M059J (cell line): Measurements from ENCODE around the gene PRSS1. TPM values are rescaled to one million over a fixed set of nuclear protein-coding genes. Genes with fewer than 3 reads are reported as not detected.
"Not testable (repeated sequence)": the region's sequence is repeated elsewhere in the genome, so short reads cannot be mapped to it uniquely, and the experiment has no call there.

Experiments used
- DNase-seq: peaks from one replicate; pipeline ENCODE4 v3.0.0-alpha.2; 2012; ENCODE audit warnings: low read depth
- total RNA-seq: library from RNA; depleted of rRNA; stranded (reverse); fragments of >200 nt; shearing (Covaris generic); gene quantifications from 2 replicates; pipeline ENCODE4 v1.2.3, GENCODE V29; 2014

PRSS1 gene
- total RNA-seq, 1 experiment from 2014 or later = not detected

DNA sequence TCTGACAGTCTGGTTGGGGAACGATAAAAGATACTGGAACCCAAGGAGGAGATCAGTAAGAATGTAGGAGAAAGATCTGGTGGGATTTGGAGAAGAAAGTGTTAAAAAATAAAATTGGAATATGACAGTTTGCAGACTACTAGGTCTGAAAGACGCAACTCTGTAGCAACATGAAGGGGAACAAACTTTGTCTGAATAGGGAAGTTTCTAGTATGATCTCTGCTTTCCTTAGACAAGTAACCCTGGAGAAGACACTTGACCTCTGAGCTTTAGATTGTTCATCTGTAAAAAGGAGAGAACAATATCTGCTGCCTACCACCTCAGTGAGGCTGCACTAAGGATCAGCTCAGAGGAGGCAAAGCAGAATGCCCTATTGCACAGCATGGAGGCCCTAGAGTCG is 3.0 kb upstream of the PRSS1 start:
- DNase-seq = no peak

DNA sequence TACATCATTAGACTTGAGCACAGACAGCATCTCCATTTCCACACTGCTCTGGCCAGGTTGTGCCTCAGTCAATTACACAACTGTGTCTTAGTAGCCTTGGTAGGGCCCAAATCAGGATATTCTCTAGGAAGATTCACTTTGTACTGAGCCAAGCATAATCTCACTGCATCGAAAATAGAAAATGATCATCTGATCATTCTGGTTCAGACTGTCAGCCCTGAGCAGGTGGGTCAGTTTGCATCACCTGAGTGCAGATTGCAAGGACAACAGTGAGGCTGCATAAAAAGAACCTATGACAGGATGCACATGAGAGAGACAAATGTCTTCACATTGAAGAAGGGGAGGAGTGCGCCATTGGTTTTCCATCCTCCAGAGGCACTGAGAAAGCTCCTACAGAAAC is 862 bp upstream of the PRSS1 start:
- not testable (repeated sequence) for DNase-seq

DNA sequence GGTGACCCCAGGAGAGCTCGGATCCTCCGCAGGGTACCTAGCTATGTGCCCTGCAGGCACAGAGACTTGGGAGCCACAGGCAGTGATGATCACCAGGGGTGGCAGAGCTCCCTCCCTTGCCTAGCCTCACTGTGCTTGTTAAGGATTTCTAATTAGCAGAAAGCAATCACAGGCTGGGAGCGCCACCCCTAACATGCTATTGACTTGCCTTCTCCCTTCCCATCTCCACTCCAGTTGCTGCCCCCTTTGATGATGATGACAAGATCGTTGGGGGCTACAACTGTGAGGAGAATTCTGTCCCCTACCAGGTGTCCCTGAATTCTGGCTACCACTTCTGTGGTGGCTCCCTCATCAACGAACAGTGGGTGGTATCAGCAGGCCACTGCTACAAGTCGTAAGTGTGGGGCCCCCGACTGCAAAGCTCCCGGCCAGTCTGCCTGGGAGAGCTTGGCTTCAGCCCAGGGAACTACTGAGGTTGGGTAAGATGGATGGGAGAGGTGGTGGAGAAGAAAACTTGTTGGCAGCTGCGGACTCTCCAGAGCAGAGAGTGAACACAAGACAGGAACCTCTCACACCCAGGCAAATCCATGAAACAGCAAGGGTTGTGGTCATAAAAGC is 1.2 kb downstream of the PRSS1 start:
- no peak for DNase-seq

DNA sequence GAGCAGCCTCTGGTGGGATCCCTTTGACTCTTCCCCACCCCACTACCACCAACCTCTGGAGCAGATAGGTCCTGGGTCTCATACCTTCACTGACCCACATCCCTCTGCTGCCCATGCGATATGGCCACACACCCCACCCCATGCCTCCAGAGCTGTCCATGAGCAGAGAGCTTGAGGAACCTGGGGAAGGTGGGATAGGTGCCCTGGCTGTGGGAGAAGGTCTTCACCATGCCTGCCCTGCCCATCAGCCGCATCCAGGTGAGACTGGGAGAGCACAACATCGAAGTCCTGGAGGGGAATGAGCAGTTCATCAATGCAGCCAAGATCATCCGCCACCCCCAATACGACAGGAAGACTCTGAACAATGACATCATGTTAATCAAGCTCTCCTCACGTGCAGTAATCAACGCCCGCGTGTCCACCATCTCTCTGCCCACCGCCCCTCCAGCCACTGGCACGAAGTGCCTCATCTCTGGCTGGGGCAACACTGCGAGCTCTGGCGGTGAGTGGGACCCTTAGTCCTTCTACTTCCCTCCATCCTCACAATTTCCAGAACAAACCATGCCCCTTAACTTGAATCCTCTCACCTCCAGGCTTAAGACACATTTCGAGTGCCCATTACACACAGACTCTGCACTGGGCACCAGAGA is 2.4 kb downstream of the PRSS1 start:
- not testable (repeated sequence) for DNase-seq

DNA sequence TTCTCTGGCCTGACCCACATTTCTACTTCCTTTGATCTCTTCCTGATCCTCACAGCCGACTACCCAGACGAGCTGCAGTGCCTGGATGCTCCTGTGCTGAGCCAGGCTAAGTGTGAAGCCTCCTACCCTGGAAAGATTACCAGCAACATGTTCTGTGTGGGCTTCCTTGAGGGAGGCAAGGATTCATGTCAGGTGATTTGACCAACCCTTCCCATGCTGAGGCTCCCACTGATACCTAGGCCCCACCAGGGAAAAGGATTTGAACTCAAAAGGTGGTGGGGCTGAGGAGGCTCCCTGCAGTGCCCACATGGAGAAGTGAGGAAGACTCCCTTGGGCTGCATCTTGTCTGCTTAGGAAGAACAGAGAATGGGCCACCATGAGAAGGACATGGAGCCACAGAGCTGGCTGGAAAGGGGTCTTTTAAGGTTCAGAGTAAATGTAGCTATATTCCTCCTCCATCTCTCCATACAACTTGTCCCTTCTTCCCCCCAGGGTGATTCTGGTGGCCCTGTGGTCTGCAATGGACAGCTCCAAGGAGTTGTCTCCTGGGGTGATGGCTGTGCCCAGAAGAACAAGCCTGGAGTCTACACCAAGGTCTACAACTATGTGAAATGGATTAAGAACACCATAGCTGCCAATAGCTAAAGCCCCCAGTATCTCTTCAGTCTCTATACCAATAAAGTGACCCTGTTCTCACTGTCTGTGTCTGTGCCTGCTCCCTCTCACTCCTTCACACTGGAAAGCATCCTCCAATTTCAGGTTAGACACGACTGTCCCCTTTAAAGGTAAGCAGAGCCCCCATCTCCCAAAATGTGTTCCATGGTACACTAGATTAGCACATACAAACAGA is 3.3 kb downstream of the PRSS1 start:
- no peak for DNase-seq

DNA sequence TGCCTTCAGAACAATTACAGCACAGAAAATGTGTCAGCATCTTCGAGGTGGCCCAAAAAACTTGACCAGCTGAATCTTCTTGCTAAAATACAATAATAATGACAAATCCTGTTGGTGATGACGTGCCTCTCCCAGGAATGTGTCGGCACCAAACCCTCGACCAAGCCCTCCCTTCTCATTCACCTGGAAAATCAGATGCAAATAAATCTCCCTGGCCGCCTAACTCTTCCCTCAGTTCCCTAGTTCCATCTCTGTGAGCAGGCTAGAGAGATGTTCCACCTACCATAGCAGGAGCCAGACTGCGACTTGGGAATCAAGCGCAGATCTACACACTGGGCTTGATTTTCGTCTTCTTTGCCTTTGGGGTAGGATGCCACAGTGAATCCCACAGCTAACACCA is 4.1 kb downstream of the PRSS1 start:
- DNase-seq = peak; percentile 51

DNA sequence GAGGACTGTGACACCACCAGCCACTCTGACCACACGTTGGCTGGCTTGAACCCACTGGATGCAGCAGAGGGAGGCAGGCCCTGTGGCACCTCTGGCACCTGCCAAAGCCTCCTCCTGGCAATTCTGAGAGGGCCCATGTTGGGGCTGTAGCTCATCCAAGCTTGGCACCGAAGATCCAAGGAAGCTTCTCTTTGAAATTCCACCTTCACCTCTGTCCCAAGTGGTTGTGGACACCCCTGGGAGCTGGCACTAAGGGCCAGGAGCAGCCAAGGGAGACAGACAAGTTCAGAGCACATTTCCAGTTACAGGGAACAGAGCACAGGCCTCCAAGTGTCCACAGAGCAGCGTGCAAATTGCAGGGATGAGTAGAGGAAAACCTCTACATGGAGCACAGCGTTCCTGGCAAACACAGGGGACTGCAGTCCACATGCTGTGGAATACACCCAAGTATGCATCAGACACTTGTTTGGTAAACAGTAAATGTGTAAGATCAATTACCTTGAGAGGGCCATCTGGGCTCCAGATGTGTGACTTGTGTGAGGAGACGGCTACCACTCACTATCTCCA is 4.7 kb downstream of the PRSS1 start:
- not testable (repeated sequence) for DNase-seq

DNA sequence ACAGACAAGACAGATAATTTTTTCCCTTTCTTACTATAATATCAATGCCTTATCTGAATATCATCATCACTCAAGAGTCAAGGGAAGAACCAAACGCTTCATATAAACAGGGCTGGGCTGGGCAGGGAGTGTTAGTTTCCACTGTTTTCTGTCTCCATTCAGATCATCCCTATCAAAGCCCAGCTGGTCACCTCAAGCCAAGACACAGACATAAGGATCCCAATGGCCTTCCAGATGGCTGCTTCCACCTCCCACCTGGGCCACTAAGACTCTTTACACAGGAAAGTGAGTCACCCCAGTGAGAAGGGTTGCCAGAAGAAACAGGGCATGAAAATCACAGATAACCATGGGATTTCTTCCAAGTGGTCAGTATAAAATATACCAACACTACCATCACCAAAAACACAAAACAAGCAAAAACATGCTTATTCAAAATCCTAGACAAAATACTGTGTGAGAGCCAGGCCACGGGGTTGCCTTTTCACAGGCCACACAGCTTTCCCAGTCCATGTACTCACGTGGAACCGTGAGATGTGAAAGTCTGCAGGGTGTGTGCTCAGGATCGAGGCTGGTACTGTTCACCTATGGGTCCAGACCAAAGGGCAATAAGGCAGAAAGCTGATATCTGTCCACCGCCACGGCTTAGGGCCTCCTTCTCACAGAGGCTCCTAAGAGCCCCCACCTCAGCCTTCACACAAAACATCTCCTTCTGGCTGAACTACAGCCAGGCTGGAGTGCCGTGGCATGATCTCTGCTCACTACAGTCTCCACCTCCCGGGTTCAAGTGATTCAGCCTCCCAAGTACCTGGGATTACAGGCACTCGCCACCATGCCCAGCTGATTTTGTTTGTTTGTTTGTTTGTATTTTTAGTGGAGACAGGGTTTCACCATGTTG is 5.7 kb downstream of the PRSS1 start:
- DNase-seq = peak; percentile 50

DNA sequence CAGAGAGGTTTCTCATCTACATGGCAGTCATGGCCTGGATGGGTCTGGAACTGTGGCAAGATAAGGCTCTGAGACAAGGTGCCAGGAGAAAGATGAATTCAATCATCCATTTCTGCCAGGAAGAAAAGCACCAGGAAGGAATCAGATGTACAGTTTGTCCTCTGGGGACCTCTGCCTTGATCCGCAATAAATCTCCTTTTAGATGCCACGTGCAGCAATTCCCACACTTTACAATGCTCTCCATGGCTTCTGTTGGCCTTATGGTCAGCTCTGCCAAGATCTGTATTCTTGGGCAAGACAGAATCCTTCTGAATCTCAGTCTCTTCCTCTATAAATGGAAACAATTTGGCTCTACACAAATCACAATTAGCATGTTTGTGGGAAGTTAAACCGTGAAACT is 9.0 kb downstream of the PRSS1 start:
- DNase-seq = not testable (repeated sequence)

DNA sequence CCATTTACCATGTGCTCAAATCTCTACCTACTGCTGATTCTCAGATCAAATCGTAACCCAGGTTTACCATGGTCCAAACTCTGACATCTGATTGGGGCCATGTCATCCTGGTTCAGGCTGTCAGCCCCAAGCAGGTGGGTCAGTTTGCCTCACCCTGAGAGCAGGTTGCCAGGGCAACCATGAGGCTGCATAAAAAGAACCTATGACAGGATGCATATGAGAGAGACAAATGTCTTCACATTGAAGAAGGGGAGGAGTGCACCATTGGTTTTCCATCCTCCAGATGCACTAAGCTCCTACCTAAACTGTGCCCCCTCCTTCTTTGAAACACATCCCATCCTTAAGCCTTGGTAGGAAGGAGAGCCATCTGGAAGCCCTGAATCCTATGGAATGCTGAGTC is 10.2 kb downstream of the PRSS1 start:
- no peak for DNase-seq

DNA sequence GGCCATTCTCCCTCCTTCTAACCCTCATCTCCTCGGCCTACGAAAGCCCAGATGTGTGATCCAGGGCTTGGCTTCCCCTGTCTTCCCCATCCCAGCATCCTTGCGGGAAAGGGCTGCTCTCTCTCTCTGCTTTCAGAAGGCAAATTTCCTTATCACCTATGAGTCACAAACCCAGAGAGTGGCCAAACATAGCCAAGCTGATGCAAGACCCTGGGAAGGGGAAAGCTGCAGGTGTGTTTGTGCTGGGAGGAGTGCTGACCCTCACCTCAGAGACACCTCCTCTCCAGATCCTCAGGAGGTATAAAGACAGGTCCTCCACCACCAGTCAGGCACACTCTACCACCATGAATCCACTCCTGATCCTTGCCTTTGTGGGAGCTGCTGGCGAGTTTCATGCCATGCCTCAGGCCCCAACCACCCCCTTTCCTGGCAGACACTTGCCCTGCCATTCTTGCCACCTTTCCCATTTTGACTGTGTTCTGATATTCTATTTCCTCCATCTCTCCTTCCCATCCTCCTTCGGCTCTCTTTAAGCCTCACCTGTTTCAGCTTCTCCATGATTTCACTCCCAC is 10.9 kb downstream of the PRSS1 start:
- DNase-seq = no peak

DNA sequence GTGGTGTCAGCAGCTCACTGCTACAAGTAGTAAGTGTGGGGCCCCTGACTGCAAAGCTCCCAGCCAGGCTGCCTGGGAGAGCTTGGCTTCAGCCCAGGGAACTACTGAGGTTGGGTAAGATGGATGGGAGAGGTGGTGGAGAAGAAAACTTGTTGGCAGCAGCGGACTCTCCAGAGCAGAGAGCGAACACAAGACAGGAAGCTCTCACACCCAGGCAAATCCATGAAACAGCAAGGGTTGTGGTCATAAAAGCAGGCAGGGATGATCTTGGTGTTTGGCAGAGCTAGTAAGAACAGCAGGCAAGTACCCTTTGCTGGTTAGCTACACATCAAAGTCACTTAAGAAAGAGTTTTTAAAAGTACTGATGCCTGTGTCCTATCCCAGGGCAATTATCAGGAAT is 12.3 kb downstream of the PRSS1 start:
- not testable (repeated sequence) for DNase-seq

DNA sequence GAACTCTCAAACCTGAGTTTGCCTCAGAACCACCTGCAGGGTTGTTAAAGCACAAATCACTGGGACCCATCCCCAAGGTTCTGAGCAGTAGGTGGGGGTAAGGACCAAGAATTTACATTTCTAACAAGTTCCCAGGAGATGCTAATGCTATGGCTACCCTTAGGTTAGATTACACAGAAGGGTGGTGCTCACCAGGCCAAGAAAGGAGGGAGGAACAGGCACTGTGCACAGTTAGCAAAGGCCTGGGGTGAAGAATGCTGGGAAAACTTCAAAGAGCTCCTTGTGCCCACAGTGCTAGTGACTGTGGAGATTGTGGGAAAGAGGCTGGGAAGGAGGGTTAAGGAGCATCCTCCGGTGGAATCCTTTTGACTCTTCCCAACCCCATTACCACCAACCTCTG is 12.8 kb downstream of the PRSS1 start:
- DNase-seq = no peak

DNA sequence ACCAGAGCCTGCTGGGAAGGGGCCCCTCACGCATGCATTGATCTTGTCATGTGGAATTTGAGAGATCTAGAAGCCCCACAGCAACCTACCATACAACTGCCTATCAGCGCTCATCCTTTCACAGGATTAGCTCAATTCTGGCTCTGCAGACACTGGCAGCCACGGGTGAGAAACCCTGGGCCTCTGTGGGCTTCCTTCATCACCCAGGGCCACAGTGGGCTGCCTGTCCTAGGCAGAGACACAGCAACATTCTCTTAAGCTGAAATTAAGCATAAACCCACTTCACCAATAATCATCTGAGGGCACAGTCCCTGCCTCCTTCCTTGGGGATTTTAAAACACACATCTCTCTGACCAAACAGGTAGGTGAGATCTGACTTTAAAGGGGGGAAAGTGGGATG is 18.2 kb downstream of the PRSS1 start:
- no peak for DNase-seq

DNA sequence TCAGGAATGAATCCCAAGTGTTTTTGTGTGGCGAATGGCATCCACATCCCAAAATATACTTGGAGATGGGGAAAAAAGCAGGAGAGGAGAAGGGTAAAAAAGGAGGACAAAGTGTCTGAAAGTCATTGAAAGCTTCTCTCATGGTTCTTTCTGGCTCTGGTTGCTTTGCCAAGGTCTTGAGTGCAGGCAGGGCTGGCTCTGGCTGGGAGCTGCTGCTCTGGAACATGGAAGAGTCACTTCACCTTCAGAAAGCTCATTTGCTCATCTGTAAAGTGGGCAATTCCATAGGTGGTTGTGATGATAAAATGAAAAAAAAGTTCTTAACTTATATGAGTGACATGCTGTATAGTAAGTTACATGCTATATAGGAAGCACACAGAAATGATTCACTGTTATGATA is 18.6 kb downstream of the PRSS1 start:
- no peak for DNase-seq

DNA sequence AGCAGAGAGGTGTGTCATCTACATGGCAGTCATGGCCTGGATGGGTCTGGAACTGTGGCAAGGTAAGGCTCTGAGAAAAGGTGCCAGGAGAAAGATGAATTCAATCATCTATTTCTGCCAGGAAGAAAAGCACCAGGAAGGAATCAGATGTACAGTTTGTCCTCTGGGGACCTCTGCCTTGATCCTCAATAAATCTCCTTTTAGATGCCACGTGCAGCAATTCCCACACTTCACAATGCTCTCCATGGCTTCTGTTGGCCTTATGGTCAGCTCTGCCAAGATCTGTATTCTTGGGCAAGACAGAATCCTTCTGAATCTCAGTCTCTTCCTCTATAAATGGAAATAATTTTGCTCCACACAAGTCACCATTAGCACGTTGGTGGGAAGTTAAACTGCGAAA is 19.6 kb downstream of the PRSS1 start:
- DNase-seq = not testable (repeated sequence)

DNA sequence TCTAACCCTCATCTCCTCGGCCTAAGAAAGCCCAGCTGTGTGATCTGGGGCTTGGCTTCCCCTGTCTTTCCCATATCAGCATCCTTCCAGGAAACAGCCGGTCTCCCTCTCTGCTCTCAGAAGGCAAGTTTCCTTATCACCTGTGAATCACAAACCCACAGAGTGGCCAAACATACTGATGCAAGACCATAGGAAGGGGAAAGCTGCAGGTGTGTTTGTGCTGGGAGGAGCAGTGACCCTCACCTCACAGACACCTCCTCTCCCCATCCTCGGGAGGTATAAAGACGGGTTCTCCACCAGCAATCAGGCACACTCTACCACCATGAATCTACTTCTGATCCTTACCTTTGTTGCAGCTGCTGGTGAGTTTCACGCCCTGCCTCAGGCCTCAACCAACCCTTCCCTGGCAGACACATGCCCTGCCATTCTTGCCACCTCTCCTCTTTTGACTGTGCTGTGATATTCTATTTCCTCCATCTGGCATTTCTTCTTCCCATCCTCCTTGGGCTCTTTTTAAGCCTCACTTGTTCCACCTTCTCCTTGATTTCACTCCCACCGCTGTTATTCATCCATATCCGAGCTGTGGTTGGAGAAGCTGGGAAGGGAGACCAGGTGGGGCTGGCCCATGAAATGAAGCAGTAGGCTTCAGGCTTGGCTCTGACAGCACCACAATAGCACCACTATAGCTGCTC is 21.5 kb downstream of the PRSS1 start, which contains the start of gene PRSS2:
PRSS2 (plus strand) TSS at position 310 of the 692 bp plus-strand sequence; CDS start at position 323, 13 bp downstream.
- no peak for DNase-seq

DNA sequence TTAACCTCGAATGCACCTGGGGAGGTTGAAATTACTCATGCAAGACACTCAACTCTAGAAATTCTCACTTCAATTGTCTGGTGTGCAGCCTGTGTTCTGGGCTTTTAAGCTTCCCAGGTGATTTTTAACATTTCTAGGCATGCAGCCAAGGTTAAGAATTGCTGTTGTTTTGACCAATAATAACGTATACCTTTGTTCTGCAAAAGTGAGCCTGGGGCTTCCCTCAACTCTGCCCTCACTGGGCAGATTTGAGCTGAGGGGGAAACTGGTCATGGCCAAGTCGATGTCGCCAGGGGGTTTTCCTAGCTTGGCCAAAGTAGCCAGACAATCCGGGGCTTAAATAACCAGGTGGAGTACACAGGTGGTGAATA is 22.1 kb downstream of the PRSS1 start:
- no peak for DNase-seq

DNA sequence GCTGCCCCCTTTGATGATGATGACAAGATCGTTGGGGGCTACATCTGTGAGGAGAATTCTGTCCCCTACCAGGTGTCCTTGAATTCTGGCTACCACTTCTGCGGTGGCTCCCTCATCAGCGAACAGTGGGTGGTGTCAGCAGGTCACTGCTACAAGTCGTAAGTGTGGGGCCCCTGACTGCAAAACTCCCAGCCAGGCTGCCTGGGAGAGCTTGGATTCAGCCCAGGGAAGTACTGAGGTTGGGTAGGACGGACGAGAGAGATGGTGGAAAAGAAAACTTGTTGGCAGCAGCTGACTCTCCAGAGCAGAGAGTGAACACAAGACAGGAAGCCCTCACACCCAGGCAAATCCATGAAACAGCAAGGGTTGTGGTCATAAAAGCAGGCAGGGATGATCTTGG is 22.8 kb downstream of the PRSS1 start:
- DNase-seq = no peak

DNA sequence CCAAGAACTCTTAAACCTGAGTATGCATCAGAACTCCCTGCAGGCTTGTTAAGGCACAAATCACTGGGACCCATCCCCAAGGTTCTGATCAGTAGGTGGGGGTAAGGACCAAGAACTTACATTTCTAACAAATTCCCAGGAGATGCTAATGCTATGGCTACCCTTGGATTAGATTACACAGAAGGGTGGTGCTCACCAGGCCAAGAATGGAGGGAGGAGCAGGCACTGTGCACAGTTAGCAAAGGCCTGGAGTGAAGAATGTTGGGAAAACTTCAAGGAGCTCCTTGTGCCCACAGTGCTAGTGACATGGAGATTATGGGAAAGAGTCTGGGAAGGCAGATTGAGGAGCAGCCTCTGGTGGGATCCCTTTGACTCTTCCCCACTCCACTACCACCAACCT is 23.4 kb downstream of the PRSS1 start:
- no peak for DNase-seq

DNA sequence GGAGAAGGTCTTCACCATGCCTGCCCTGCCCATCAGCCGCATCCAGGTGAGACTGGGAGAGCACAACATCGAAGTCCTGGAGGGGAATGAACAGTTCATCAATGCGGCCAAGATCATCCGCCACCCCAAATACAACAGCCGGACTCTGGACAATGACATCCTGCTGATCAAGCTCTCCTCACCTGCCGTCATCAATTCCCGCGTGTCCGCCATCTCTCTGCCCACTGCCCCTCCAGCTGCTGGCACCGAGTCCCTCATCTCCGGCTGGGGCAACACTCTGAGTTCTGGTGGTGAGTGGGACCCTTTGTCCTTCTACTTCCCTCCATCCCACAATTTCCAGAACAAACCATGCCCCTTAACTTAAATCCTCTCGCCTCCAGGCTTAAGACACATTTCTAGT is 24.0 kb downstream of the PRSS1 start:
- no peak for DNase-seq
